HFFc6 (cell line): ENCODE data around the gene FARS2. TPM values are rescaled to one million over a fixed set of nuclear protein-coding genes. Genes with fewer than 3 reads are reported as not detected.

Source experiments
- DNase-seq: peaks from one replicate; pipeline ENCODE4 v3.0.0-alpha.2; 2018
- H3K27ac Mint-ChIP-seq: 2 replicates; pipeline ENCODE4 v1.8.0; 2020; ENCODE audit warnings: mild to moderate bottlenecking, mixed read lengths
- H3K27me3 Mint-ChIP-seq: 2 replicates; pipeline ENCODE4 v1.8.0; 2021; ENCODE audit warnings: mild to moderate bottlenecking, moderate library complexity, mixed read lengths; ENCODE audit not compliant: insufficient read depth
- H3K36me3 Mint-ChIP-seq: 2 replicates; pipeline ENCODE4 v1.8.0; 2021; ENCODE audit warnings: low read depth, mixed read lengths
- H3K4me1 Mint-ChIP-seq: 2 replicates; pipeline ENCODE4 v1.8.0; 2020; ENCODE audit warnings: low read depth, mixed read lengths
- H3K4me3 Mint-ChIP-seq: 2 replicates; pipeline ENCODE4 v1.8.0; 2020; ENCODE audit warnings: mild to moderate bottlenecking, moderate library complexity, mixed read lengths
- H3K9me3 Mint-ChIP-seq: 2 replicates; pipeline ENCODE4 v1.8.0; 2020; ENCODE audit warnings: mild to moderate bottlenecking, mixed read lengths
- CTCF ChIP-seq: fragments of 200-600 bp; sonication (generic); IDR thresholded peaks from 2 replicates; pipeline ENCODE4 v1.5.0; 2021; ENCODE audit warnings: antibody characterized with exemption, mild to moderate bottlenecking
- total RNA-seq, 6 experiments: library from RNA; stranded (reverse); fragmentation: NEBNext Ultra II Directional; extraction: Animal tissue kit (Norgen Biotek cat#: 25700); gene quantifications; 2 replicates in 1 of 6; 3 replicates in 5 of 6; pipeline ENCODE4 v1.2.3, GENCODE V29; 2021

The FARS2 gene
- total RNA-seq, 6 experiments from 2014 or later, result 11.5 to 16.4 (median 13.1) TPM

DNA sequence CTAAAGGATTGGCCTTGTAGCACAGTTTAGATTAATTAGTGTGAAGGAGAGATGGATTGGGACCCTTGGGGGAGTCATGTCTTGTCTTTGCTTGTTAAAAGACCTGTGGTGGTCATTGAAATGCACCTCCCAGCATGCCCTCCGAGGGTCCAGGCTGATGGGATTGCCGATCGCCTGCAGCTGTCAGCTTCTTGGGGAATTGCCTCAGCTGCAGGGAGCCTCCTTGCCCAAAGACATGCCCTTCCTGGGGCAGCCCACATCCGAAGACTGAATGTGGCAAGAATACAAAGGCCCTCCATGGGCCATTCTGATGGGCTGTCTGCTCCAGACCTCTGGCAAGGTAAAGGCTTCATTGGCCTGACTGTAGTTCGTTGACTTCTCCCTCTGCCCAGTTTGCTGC, 150.7 kb downstream of the FARS2 start:
- Mint-ChIP-seq H3K36me3 (no peaks in the 10 kb centered on the region), H3K9me3 (no peaks in the 10 kb centered on the region), H3K27ac (no peak overlapping the region), H3K4me1 (no peaks in the 10 kb centered on the region), H3K4me3 (no peak overlapping the region), H3K27me3 (peaks cover 2% of the 10 kb centered on the region; the same call in 1 of the 2 replicates)
- DNase-seq, result no peak
- TF ChIP-seq CTCF, result no peak

DNA sequence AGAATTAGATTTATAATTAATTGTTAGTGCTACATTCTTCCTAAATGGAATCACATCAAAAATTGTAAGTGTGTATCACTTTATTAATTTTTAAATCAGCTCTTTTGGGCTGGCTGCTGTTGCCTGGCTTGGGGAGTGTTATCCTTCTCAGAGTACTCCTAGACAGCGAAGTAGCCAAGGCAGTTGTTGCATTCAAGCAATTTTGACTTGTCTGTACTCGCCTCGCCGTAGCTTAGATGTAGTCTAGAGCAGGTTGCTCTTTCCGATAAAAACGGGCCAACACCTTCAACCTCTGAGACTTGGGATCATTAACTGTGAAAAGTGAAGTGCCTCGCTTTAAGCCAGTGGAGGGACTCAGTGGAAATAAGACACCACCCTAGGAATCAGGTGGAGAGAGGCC, 151.3 kb downstream of the FARS2 start:
- no peak for DNase-seq
- TF ChIP-seq CTCF, result no peak
- Mint-ChIP-seq H3K4me1 (no peaks in the 10 kb centered on the region), H3K36me3 (peaks cover 3% of the 10 kb centered on the region; the same call in 1 of the 2 replicates), H3K27ac (no peak overlapping the region), H3K27me3 (peaks cover 2% of the 10 kb centered on the region; the same call in 1 of the 2 replicates), H3K9me3 (no peaks in the 10 kb centered on the region), H3K4me3 (no peak overlapping the region)

DNA sequence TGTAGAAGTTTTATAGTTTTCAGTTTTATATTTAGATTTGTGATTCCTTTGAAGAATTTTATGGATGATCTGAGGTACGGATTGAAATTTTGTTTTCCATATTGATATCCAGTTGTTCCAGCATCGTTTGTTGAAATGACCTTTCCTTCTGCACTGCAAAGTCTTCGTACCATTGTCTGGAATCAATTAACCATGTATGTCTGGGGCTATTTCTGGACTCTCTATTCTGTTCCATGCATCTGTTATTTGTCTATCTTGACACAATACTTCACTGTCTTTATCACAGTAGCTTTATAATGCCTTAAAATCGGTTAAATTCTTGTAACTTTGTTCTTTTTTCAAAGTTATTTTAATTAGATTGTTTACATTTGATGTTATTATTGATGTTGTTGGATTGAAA, 154.9 kb downstream of the FARS2 start:
- DNase-seq, result no peak
- Mint-ChIP-seq H3K27me3 (peaks cover 2% of the 10 kb centered on the region; the same call in 1 of the 2 replicates), H3K36me3 (peaks cover 3% of the 10 kb centered on the region; the same call in 1 of the 2 replicates), H3K4me1 (no peaks in the 10 kb centered on the region), H3K27ac (no peak overlapping the region), H3K4me3 (no peak overlapping the region), H3K9me3 (no peaks in the 10 kb centered on the region)
- TF ChIP-seq CTCF, result no peak

GRCh38 chr6:5422321-5422915, 161.1 kb downstream of the FARS2 start:
- peak; percentile 79 for TF ChIP-seq CTCF
- DNase-seq, result peak; percentile 36
- Mint-ChIP-seq H3K27me3 (no peaks in the 10 kb centered on the region), H3K9me3 (no peaks in the 10 kb centered on the region), H3K4me1 (peaks cover 18% of the 10 kb centered on the region), H3K36me3 (peaks cover 3% of the 10 kb centered on the region; the same call in 1 of the 2 replicates), H3K4me3 (no peak overlapping the region), H3K27ac (no peak overlapping the region)

- Mint-ChIP-seq H3K27ac (no peak overlapping the region), H3K9me3 (no peaks in the 10 kb centered on the region), H3K4me1 (peaks cover 18% of the 10 kb centered on the region), H3K36me3 (no peaks in the 10 kb centered on the region), H3K27me3 (no peaks in the 10 kb centered on the region), H3K4me3 (no peak overlapping the region)
- TF ChIP-seq CTCF, result no peak
- DNase-seq, result no peak
Observed at GRCh38 chr6:5423251-5423650, 161.9 kb downstream of the FARS2 start.
